ENCODE data around the gene CCDC93.

GRCh38 chr2:117917223-117917917 is 96.5 kb downstream of the CCDC93 start:
- TF ChIP-seq, protein P1, sequence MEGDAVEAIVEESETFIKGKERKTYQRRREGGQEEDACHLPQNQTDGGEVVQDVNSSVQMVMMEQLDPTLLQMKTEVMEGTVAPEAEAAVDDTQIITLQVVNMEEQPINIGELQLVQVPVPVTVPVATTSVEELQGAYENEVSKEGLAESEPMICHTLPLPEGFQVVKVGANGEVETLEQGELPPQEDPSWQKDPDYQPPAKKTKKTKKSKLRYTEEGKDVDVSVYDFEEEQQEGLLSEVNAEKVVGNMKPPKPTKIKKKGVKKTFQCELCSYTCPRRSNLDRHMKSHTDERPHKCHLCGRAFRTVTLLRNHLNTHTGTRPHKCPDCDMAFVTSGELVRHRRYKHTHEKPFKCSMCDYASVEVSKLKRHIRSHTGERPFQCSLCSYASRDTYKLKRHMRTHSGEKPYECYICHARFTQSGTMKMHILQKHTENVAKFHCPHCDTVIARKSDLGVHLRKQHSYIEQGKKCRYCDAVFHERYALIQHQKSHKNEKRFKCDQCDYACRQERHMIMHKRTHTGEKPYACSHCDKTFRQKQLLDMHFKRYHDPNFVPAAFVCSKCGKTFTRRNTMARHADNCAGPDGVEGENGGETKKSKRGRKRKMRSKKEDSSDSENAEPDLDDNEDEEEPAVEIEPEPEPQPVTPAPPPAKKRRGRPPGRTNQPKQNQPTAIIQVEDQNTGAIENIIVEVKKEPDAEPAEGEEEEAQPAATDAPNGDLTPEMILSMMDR (IDR thresholded peaks at IDR 0.05) = no peak
- TF ChIP-seq POLR2A (IDR thresholded peaks at IDR 0.05) (no peak), EP300 (IDR thresholded peaks at IDR 0.05) (no peak)
